ENCODE data around the gene LPP.

The LPP gene

DNA sequence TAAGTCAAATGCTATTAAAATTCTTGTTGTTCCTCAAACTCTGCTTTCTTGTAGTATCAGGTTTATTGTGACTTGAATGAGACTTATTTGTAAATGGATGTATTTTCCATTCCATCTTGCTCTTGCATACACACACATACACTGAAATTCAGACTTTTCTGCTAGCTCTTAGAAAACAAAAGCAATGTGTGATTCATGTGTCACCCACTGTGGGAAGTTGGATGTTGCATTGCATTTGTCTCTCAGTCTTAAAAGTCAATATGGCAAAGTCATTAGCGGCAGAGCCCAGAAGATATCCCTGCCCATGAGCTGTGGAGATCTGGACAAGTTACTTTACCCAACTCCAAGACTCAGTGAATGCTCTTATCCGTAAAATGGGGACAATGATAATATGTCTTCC is 660.6 kb downstream of the LPP start:
- H3K9ac ChIP-seq (ENCODE audit: insufficient read length) = no peak overlapping the region
- no peaks in the 10 kb centered on the region for H3K9me3 ChIP-seq (ENCODE audit: low read depth, low read length)
- H3K4me3 ChIP-seq = no peak overlapping the region
- TF ChIP-seq POLR2AphosphoS5 (IDR thresholded peaks at IDR 0.05; ENCODE audit: borderline replicate concordance, low read depth, low read length) (no peak), EZH2 (IDR thresholded peaks at IDR 0.05) (no peak), FOXP2 (optimal IDR thresholded peaks at IDR 0.05; ENCODE audit: control extremely low read depth, extremely low read length, insufficient read depth) (no peak)
- DNase-seq (ENCODE audit: low read depth, low spot score) = no peak
- H3K27ac ChIP-seq = no peak overlapping the region
- H3K36me3 ChIP-seq (ENCODE audit: insufficient read depth, low read length) = no peaks in the 10 kb centered on the region

DNA sequence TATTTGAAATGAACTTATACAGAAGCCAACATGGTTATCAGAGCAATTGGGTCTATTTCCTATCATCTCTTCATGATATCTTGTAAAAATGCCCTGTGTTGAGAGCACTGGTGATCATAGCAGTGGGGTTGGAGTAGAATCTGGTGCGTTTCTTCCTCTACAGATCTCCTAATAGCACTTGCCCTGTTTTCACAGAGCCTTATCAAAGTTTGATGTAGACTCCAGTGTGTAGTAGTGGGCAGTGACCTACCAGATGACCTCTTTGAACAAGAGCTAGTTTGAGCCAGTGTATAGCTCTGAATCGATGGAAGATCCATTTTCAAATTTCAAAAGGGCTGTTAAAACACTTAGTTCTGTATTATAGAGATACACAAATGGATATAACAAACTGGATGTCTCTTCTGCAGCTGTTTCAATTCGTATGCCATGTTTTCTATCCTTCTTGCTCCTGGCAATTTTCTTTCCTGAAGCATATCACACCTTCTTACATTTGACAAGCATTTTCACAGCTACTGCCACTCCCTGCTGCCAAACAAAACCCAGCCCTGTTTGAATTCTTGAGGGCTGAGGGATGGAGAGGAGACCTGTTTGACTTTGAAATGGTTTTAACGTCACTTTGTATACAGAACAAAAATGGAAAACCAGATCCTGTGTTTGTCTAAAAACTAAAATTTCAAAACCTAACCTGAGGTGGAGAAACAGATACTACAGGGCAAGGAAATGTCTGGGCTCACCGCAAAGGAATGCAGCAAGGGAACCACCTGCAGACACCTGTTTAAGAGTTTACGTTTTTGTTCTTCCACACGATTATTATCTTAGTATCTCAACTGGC is 663.4 kb downstream of the LPP start:
- Histone ChIP-seq H3K36me3 (ENCODE audit: insufficient read depth, low read length) (no peaks in the 10 kb centered on the region), H3K27ac (no peak overlapping the region), H3K4me3 (no peak overlapping the region), H3K9me3 (ENCODE audit: low read depth, low read length) (no peaks in the 10 kb centered on the region), H3K9ac (ENCODE audit: insufficient read length) (no peak overlapping the region)
- no peak for DNase-seq (ENCODE audit: low read depth, low spot score)
- TF ChIP-seq EZH2 (IDR thresholded peaks at IDR 0.05) (no peak), POLR2AphosphoS5 (IDR thresholded peaks at IDR 0.05; ENCODE audit: borderline replicate concordance, low read depth, low read length) (no peak)

DNA sequence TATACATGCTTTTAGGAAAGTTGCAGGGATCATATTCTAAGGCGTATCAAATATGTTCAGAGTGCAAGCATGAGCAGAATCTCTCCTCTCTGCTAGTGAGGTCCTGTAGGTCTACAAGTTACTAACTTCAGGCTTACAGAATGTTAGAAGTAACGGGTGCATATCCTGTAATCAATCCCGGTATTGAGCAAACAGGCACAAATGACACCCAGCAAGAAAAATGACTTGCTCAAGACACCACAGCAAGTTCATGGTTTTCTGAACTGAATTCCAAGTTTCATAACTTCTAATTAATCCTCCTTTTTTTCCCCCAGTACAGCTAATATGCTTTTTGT is 663.9 kb downstream of the LPP start:
- Histone ChIP-seq H3K4me3 (no peak overlapping the region), H3K9me3 (ENCODE audit: low read depth, low read length) (no peaks in the 10 kb centered on the region), H3K36me3 (ENCODE audit: insufficient read depth, low read length) (no peaks in the 10 kb centered on the region), H3K27ac (no peak overlapping the region), H3K9ac (ENCODE audit: insufficient read length) (no peak overlapping the region)
- no peak for DNase-seq (ENCODE audit: low read depth, low spot score)
- no peak for TF ChIP-seq EZH2 (IDR thresholded peaks at IDR 0.05)
- TF ChIP-seq POLR2AphosphoS5 (IDR thresholded peaks at IDR 0.05; ENCODE audit: borderline replicate concordance, low read depth, low read length) = no peak
- TF ChIP-seq FOXP2 (optimal IDR thresholded peaks at IDR 0.05; ENCODE audit: control extremely low read depth, extremely low read length, insufficient read depth) = no peak

DNA sequence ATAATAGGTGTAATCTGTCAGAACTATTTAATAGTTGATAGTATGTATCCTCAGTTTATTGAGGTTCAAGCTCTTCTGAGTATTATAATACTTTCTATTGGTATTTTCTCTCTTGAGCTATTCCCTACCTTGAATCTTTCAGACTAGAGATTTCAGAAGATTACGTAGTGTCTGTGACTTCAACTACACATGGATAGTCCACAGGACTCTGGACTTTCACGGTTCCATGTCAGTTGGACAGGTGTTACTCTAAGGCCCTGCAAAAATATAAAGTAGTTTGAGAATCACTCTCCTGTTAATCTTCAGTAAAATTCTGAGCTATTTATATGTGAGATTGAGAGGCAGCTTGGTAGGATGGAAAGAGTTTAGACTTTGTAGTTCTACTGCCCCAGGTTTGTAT is 664.3 kb downstream of the LPP start:
- no peak overlapping the region for H3K9ac ChIP-seq (ENCODE audit: insufficient read length)
- TF ChIP-seq EZH2 (IDR thresholded peaks at IDR 0.05) (no peak), FOXP2 (optimal IDR thresholded peaks at IDR 0.05; ENCODE audit: control extremely low read depth, extremely low read length, insufficient read depth) (no peak), POLR2AphosphoS5 (IDR thresholded peaks at IDR 0.05; ENCODE audit: borderline replicate concordance, low read depth, low read length) (no peak)

DNA sequence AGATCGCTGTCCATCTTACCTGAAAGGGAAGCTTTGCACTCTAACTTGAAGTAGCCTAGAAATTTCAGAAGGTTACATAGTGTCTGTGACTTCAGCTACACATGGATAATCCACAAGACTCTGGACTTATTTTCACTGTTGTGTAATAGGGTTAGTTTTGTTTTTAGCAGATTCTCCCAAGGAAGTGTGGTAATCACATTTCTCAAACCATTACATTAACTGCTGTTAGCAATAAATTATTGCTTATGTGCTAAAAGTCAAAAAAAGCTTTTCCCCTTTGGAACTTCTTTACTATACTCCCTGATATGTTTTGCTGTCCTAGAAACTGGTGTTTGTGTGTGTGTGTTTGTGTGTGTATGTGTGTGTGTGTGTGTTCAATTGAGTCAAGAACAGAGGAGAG is 666.0 kb downstream of the LPP start:
- Histone ChIP-seq H3K4me3 (no peak overlapping the region), H3K36me3 (ENCODE audit: insufficient read depth, low read length) (no peaks in the 10 kb centered on the region), H3K27ac (no peak overlapping the region), H3K9ac (ENCODE audit: insufficient read length) (no peak overlapping the region), H3K9me3 (ENCODE audit: low read depth, low read length) (no peaks in the 10 kb centered on the region)
- TF ChIP-seq POLR2AphosphoS5 (IDR thresholded peaks at IDR 0.05; ENCODE audit: borderline replicate concordance, low read depth, low read length) (no peak), EZH2 (IDR thresholded peaks at IDR 0.05) (no peak), FOXP2 (optimal IDR thresholded peaks at IDR 0.05; ENCODE audit: control extremely low read depth, extremely low read length, insufficient read depth) (no peak)
- DNase-seq (ENCODE audit: low read depth, low spot score) = no peak

More for the DNA sequence above, 664.3 kb downstream of the LPP start:
- no peak overlapping the region for H3K4me3 ChIP-seq
- no peaks in the 10 kb centered on the region for H3K36me3 ChIP-seq (ENCODE audit: insufficient read depth, low read length)
- no peak for DNase-seq (ENCODE audit: low read depth, low spot score)
- H3K9me3 ChIP-seq (ENCODE audit: low read depth, low read length) = no peaks in the 10 kb centered on the region
- no peak overlapping the region for H3K27ac ChIP-seq

DNA sequence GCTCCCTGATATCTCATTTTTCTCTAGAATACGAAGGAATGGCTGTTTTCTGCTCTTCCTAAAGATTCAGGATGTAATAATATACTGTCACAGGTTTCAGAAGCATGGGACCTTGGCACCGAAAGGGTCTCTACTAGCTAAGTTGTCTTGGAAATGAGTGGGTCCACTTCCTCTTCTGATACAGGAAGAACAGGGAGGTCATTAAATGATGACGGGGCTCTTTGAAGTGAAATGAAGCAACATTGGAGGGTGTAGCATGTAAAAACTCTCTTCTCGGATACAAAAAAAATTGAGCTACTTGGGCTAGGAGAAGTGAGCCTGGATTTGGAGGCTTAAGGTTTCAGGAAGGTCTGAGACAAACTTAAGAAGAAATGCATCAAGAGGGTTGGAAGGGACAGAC is 668.0 kb downstream of the LPP start:
- H3K4me3 ChIP-seq = no peak overlapping the region
- H3K36me3 ChIP-seq (ENCODE audit: insufficient read depth, low read length) = no peaks in the 10 kb centered on the region
- H3K9ac ChIP-seq (ENCODE audit: insufficient read length) = no peak overlapping the region
- no peaks in the 10 kb centered on the region for H3K9me3 ChIP-seq (ENCODE audit: low read depth, low read length)
- no peak for TF ChIP-seq FOXP2 (optimal IDR thresholded peaks at IDR 0.05; ENCODE audit: control extremely low read depth, extremely low read length, insufficient read depth)
- TF ChIP-seq EZH2 (IDR thresholded peaks at IDR 0.05) = no peak
- no peak for DNase-seq (ENCODE audit: low read depth, low spot score)
- no peak overlapping the region for H3K27ac ChIP-seq

DNA sequence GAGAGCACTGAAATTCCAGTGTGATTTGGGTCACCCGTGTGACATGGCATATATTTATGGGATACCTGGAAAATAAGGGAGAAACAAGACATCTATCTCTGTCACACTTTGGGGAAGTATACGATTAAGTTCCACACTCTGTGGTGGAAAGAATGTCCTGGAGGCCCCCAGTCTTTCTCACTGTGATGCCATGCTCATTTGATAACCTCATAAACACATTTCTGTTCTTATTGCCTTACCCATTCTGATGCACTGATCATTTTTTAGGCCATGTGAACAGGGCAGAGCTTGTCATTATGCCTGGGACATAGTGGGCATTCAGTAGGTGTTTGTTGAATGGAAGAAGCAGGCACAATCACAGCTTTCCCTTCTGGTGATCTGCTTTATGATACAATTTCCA is 668.5 kb downstream of the LPP start:
- H3K27ac ChIP-seq = no peak overlapping the region
- TF ChIP-seq POLR2AphosphoS5 (IDR thresholded peaks at IDR 0.05; ENCODE audit: borderline replicate concordance, low read depth, low read length) (no peak), FOXP2 (optimal IDR thresholded peaks at IDR 0.05; ENCODE audit: control extremely low read depth, extremely low read length, insufficient read depth) (no peak), EZH2 (IDR thresholded peaks at IDR 0.05) (no peak)
- no peaks in the 10 kb centered on the region for H3K9me3 ChIP-seq (ENCODE audit: low read depth, low read length)
- H3K9ac ChIP-seq (ENCODE audit: insufficient read length) = no peak overlapping the region
- no peak for DNase-seq (ENCODE audit: low read depth, low spot score)
- no peak overlapping the region for H3K4me3 ChIP-seq
- H3K36me3 ChIP-seq (ENCODE audit: insufficient read depth, low read length) = no peaks in the 10 kb centered on the region

DNA sequence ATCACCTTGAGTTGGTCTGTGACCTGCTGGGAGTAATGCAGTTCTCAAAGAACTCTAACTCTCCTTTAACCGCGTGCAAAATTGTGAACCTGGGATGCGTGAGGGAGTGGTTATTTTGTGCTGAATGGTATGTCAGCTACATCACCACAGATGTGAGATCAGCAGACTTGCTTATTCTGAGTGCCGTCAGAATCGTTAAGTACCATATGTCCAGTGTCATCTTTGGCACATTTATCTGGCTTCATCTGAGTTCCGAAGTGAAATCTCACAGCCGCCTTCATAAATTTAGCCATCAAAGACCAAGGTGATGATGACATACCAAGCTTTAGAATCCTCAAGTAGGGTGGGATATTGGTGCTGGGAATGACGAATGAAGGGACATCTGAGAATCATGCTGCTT is 670.6 kb downstream of the LPP start:
- H3K9ac ChIP-seq (ENCODE audit: insufficient read length) = no peak overlapping the region
- H3K27ac ChIP-seq = no peak overlapping the region

DNA sequence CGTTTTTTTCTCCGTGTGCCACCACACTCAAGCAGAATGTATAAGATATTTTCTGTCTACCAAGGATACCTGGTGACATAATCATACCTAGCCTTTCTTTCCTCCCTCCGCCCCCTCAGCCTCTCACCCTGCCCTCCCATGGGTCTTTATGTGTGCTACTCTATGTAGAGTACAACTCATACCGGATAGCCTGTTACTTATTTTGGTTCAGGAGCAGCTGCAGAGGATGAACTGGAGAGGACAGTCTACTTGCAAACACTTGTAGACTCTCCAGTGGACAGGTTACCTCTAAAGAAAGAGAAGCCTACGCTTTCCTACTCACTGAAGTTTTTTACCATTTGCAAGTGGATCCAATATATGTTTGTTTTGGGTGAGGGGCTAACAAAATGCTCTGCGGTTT is 671.9 kb downstream of the LPP start:
- Histone ChIP-seq H3K9ac (ENCODE audit: insufficient read length) (no peak overlapping the region), H3K36me3 (ENCODE audit: insufficient read depth, low read length) (no peaks in the 10 kb centered on the region), H3K27ac (no peak overlapping the region), H3K4me3 (no peak overlapping the region), H3K9me3 (ENCODE audit: low read depth, low read length) (no peaks in the 10 kb centered on the region)
- DNase-seq (ENCODE audit: low read depth, low spot score) = no peak
- TF ChIP-seq POLR2AphosphoS5 (IDR thresholded peaks at IDR 0.05; ENCODE audit: borderline replicate concordance, low read depth, low read length) (no peak), EZH2 (IDR thresholded peaks at IDR 0.05) (no peak), FOXP2 (optimal IDR thresholded peaks at IDR 0.05; ENCODE audit: control extremely low read depth, extremely low read length, insufficient read depth) (no peak)

More for the DNA sequence above, 670.6 kb downstream of the LPP start:
- DNase-seq (ENCODE audit: low read depth, low spot score) = no peak
- Histone ChIP-seq H3K36me3 (ENCODE audit: insufficient read depth, low read length) (no peaks in the 10 kb centered on the region), H3K4me3 (no peak overlapping the region), H3K9me3 (ENCODE audit: low read depth, low read length) (no peaks in the 10 kb centered on the region)
- no peak for TF ChIP-seq EZH2 (IDR thresholded peaks at IDR 0.05)
- no peak for TF ChIP-seq FOXP2 (optimal IDR thresholded peaks at IDR 0.05; ENCODE audit: control extremely low read depth, extremely low read length, insufficient read depth)
- TF ChIP-seq POLR2AphosphoS5 (IDR thresholded peaks at IDR 0.05; ENCODE audit: borderline replicate concordance, low read depth, low read length) = no peak

Measured in SK-N-MC (cell line).